ENCODE data around the gene SH3TC2. TPM values are rescaled to one million over a fixed set of nuclear protein-coding genes. Genes with fewer than 3 reads are reported as not detected.

SH3TC2 gene
- total and polyA plus RNA-seq, 2 of the 4 experiments (the other 2 are of a cell fraction), result 3.4 to 7.9 TPM

DNA sequence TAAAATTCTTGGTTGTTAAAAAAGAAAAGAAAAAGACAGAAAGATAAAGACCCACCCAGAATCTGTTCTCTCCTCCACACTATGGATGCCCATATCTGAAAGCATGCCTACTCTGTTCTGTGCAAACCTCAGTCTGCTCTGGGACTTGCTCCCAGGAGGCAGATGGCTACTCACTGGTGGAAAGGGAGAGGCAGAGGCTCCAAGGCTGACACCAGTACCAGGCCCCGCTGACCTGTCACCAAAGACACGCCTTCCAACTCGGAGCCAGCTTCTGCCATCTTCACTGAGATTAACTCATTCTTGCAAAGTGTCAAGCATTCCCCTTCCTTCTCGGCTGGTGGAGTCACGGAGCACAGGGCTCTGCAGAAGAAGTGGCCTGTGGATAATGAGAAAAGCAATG is 21.6 kb downstream of the SH3TC2 start:
- dilution Hi-C loops (cut with HindIII; ENCODE audit: low sequenced_read_pairs, unreplicated experiment), result no loop called here

More for the DNA sequence above, 21.6 kb downstream of the SH3TC2 start:
- ChIA-PET POLR2A (ENCODE audit: unreplicated experiment) (no interaction called here), CTCF (no interaction called here)
- Histone ChIP-seq H2BK15ac (ENCODE audit: low read depth, low read length) (no peak overlapping the region), H3K4me1 (ENCODE audit: control insufficient read depth, insufficient read depth, low read length) (peaks cover 5% of the 10 kb centered on the region), H4K20me1 (ENCODE audit: insufficient read depth, low read length) (no peaks in the 10 kb centered on the region), H3K4me3 (ENCODE audit: insufficient read depth, low read depth, low read length) (no peak overlapping the region), H3K18ac (ENCODE audit: low read depth, low read length) (no peak overlapping the region), H4K8ac (ENCODE audit: low read depth in 2 of 2, low read length in 2 of 2) (no peak overlapping the region), H3K36me3 (ENCODE audit: control insufficient read depth, insufficient read depth, low read length) (no peaks in the 10 kb centered on the region; the same call in 1 of the 2 replicates), H2BK120ac (ENCODE audit: low read depth, low read length) (no peak overlapping the region), H3K79me1 (ENCODE audit: low read depth in 1 of 2, low read length in 2 of 2) (no peaks in the 10 kb centered on the region), H2BK5ac (ENCODE audit: low read depth, low read length, poor library complexity, severe bottlenecking) (no peak overlapping the region), H4K5ac (ENCODE audit: low read depth, low read length) (no peak overlapping the region), H3K27me3 (ENCODE audit: control insufficient read depth, insufficient read depth, low read length) (no peaks in the 10 kb centered on the region), H3K4ac (ENCODE audit: low read depth, low read length) (no peak overlapping the region), H3K23ac (ENCODE audit: low read depth, low read length) (no peak overlapping the region), H3K9ac (ENCODE audit: low read depth, low read length) (no peak overlapping the region), H3K27ac (ENCODE audit: insufficient read depth, low read length) (no peak overlapping the region), H3K9me1 (ENCODE audit: insufficient read depth, low read length) (no peaks in the 10 kb centered on the region), H3K9me3 (ENCODE audit: control insufficient read depth, insufficient read depth, low read length) (no peaks in the 10 kb centered on the region), H3K4me2 (ENCODE audit: low read depth, low read length) (no peak overlapping the region), H2BK20ac (ENCODE audit: low read depth, low read length) (no peak overlapping the region), H3K14ac (replicated peaks; ENCODE audit: low read depth, low read length) (no peak overlapping the region), H2AK9ac (replicated peaks; ENCODE audit: low read depth, low read length, poor library complexity) (no peak overlapping the region), H4K91ac (ENCODE audit: insufficient read depth, low read depth, low read length) (no peak overlapping the region), H2AFZ (replicated peaks; ENCODE audit: low read length, poor library complexity) (no peak overlapping the region), H3K56ac (ENCODE audit: extremely low read depth, insufficient read depth, low read length) (no peak overlapping the region), H2AK5ac (ENCODE audit: low read depth, low read length) (no peak overlapping the region; the same call in 1 of the 2 replicates)
- in situ Hi-C loops (cut with MboI; ENCODE audit: low sequenced_read_pairs), result loop anchor here (25.0 kb wide), 1 partner anchor 854 kb away; no protein-coding TSS in a partner anchor
- WGBS, 2 experiments (ENCODE audit: extremely low coverage in 2 of 2, insufficient read length in 1 of 2), result no CpG with 5 or more reads among the region's 5 CpGs
- no TSS peak for BruUV-seq (replicated peaks)
- intact Hi-C loops (cut with micrococcal nuclease), result no loop called here
- ATAC-seq (ENCODE audit: low read depth) (no peak), DNase-seq (no peak)
- TF ChIP-seq MXI1 (IDR thresholded peaks at IDR 0.05; ENCODE audit: borderline replicate concordance, low read depth, low read length) (no peak), FOS (IDR thresholded peaks at IDR 0.05; ENCODE audit: low read depth, low read length) (no peak), POLR2A (IDR thresholded peaks at IDR 0.05; ENCODE audit: low read depth, low read length) (no peak), USF2 (IDR thresholded peaks at IDR 0.05; ENCODE audit: low read depth, low read length) (no peak), SMC3 (IDR thresholded peaks at IDR 0.05; ENCODE audit: low read depth, low read length) (no peak), RCOR1 (IDR thresholded peaks at IDR 0.05; ENCODE audit: insufficient replicate concordance, low read length) (no peak), CEBPB (IDR thresholded peaks at IDR 0.05; ENCODE audit: low read depth, low read length) (no peak), MAFK (IDR thresholded peaks at IDR 0.05; ENCODE audit: low read depth, low read length) (no peak), RAD21 (IDR thresholded peaks at IDR 0.05; ENCODE audit: low read length) (no peak)
- TF ChIP-seq, protein P1, sequence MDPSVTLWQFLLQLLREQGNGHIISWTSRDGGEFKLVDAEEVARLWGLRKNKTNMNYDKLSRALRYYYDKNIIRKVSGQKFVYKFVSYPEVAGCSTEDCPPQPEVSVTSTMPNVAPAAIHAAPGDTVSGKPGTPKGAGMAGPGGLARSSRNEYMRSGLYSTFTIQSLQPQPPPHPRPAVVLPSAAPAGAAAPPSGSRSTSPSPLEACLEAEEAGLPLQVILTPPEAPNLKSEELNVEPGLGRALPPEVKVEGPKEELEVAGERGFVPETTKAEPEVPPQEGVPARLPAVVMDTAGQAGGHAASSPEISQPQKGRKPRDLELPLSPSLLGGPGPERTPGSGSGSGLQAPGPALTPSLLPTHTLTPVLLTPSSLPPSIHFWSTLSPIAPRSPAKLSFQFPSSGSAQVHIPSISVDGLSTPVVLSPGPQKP (IDR thresholded peaks at IDR 0.05; ENCODE audit: borderline replicate concordance, low read depth, low read length), result no peak

Data from IMR-90 (cell line).